ENCODE results near the gene SIPA1L3. TPM values are rescaled to one million over a fixed set of nuclear protein-coding genes. Genes with fewer than 3 reads are reported as not detected.

The SIPA1L3 gene
- total RNA-seq, 1 donor, result 28.9 TPM

- no peak for TF ChIP-seq CTCF (IDR thresholded peaks at IDR 0.05; ENCODE audit: insufficient read depth, low read length)
- peak; percentile 98 for DNase-seq (ENCODE audit: low read depth)
- H3K4me3 ChIP-seq (ENCODE audit: low read depth, low read length), result no peak overlapping the region
These were observed 92.6 kb downstream of the SIPA1L3 start for GRCh38 chr19:37999309-38000213.

- DNase-seq (ENCODE audit: low read depth), result no peak
- no peak for TF ChIP-seq CTCF (IDR thresholded peaks at IDR 0.05; ENCODE audit: insufficient read depth, low read length)
- no peak overlapping the region for H3K4me3 ChIP-seq (ENCODE audit: low read depth, low read length)
These were observed 94.3 kb downstream of the SIPA1L3 start for GRCh38 chr19:38001158-38001781.

- peak; percentile 81 for DNase-seq (ENCODE audit: low read depth)
- TF ChIP-seq CTCF (IDR thresholded peaks at IDR 0.05; ENCODE audit: insufficient read depth, low read length), result no peak
These were observed 96.6 kb downstream of the SIPA1L3 start for GRCh38 chr19:38003438-38004185.

GRCh38 chr19:38004186-38004520 lies 97.1 kb downstream of the SIPA1L3 start:
- peak overlapping the region; percentile 63 for H3K4me3 ChIP-seq (ENCODE audit: low read depth, low read length)
- no peak for DNase-seq (ENCODE audit: low read depth)
- TF ChIP-seq CTCF (IDR thresholded peaks at IDR 0.05; ENCODE audit: insufficient read depth, low read length), result no peak

More at GRCh38 chr19:38003438-38004185, 96.6 kb downstream of the SIPA1L3 start:
- H3K4me3 ChIP-seq (ENCODE audit: low read depth, low read length), result peak overlapping the region; percentile 63

GRCh38 chr19:38004521-38005223 lies 97.7 kb downstream of the SIPA1L3 start:
- peak; percentile 98 for DNase-seq (ENCODE audit: low read depth)
- H3K4me3 ChIP-seq (ENCODE audit: low read depth, low read length), result peak overlapping the region; percentile 63
- no peak for TF ChIP-seq CTCF (IDR thresholded peaks at IDR 0.05; ENCODE audit: insufficient read depth, low read length)

- no peak for TF ChIP-seq CTCF (IDR thresholded peaks at IDR 0.05; ENCODE audit: insufficient read depth, low read length)
- no peak overlapping the region for H3K4me3 ChIP-seq (ENCODE audit: low read depth, low read length)
- DNase-seq (ENCODE audit: low read depth), result no peak
These were observed 98.2 kb downstream of the SIPA1L3 start for GRCh38 chr19:38005224-38005614.

Data from fibroblast of the aortic adventitia (primary cell).